Tibial nerve (tissue), 4 donors: ENCODE results near the gene CEP20. TPM values are rescaled to one million over a fixed set of nuclear protein-coding genes. Genes with fewer than 3 reads are reported as not detected.

Experiments used
- DNase-seq, 2 donors: peaks; one replicate each; pipeline ENCODE4 v3.0.0-alpha.2; 2019; ENCODE audit warnings: low spot score in 2 of 2
- H3K27ac ChIP-seq, 4 donors: fragments of 200-600 bp; sonication (generic) in 3 of 4; one replicate each; pipeline ENCODE4 v1.5.1; 2017 to 2019; ENCODE audit warnings: mild to moderate bottlenecking in 1 of 4
- H3K27me3 ChIP-seq, 2 donors: fragments of 200-600 bp; sonication (generic) in 1 of 2; one replicate each; pipeline versions ENCODE4 v1.5.1 to v1.6.0; 2017 to 2019
- H3K36me3 ChIP-seq, 3 donors: fragments of 200-600 bp; sonication (generic); one replicate each; pipeline ENCODE4 v1.5.1; 2018 to 2019
- H3K4me1 ChIP-seq, 4 donors: fragments of 200-600 bp; sonication (generic) in 3 of 4; one replicate each; pipeline ENCODE4 v1.5.1; 2017 to 2019
- H3K4me3 ChIP-seq, 4 donors: fragments of 200-600 bp; sonication (generic) in 3 of 4; one replicate each; pipeline ENCODE4 v1.5.1; 2017 to 2019; ENCODE audit warnings: mild to moderate bottlenecking in 1 of 4, moderate library complexity in 1 of 4
- H3K9me3 ChIP-seq, 4 donors: fragments of 200-600 bp; sonication (generic) in 3 of 4; one replicate each; pipeline ENCODE4 v1.5.1; 2017 to 2019
- CTCF ChIP-seq, 5 experiments: fragments of 200-600 bp in 3 of 5; fragments of 450-650 bp in 2 of 5; sonication (generic) in 3 of 5; IDR thresholded peaks; one replicate each; pipeline ENCODE4 v1.5.1; 2016 to 2019; ENCODE audit warnings: antibody characterized with exemption in 5 of 5, mild to moderate bottlenecking in 3 of 5, moderate library complexity in 2 of 5
- EP300 ChIP-seq, 2 donors: sonication (generic); formaldehyde crosslinking; IDR thresholded peaks; one replicate each; pipeline ENCODE4 v1.6.1; 2017; ENCODE audit warnings: antibody characterized with exemption in 2 of 2, mild to moderate bottlenecking in 1 of 2
- POLR2A ChIP-seq, 2 donors: fragments of 450-650 bp; IDR thresholded peaks; one replicate each; pipeline ENCODE4 v1.6.1; 2017; ENCODE audit warnings: antibody characterized with exemption in 2 of 2, mild to moderate bottlenecking in 2 of 2, moderate library complexity in 2 of 2
- WGBS, 2 donors: methylation state at CpG; one replicate each; pipeline ENCODE4 v1.1.5; 2018; 5-methylcytosine and 5-hydroxymethylcytosine counted together
- total RNA-seq, 4 donors: library from RNA; depleted of rRNA; stranded (reverse); fragments of >200 nt; gene quantifications; one replicate each; pipeline ENCODE4 v1.1.0, GENCODE V29; 2016

CEP20 gene
- total RNA-seq, 4 donors from 2014 or later: 23.7 to 42.0 (median 25.0) TPM

DNA sequence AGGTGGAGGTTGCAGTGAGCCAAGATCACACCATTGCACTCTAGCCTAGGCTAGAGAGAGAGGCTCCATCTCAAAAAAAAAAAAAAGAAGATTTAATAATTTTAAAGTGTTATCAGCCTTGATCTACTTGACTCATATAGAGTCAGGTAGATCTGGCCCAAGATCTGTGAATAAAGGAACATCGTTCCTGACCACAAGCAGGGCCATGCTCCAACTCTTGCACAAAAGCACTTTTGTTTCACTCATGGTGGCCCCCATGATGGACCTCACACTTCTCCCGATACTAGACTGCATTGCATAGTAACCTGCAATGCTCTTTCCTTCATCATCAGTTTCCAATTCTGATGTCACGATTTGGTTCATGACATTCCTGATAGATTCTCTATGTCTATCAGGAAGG is 26.4 kb downstream of the CEP20 start:
- DNase-seq: no peak
- Histone ChIP-seq H3K4me3 (no peak overlapping the region), H3K27me3 (peaks cover 0 to 19% of the 10 kb centered on the region in 2 donors), H3K9me3 (no peaks in the 10 kb centered on the region), H3K36me3 (peaks cover 0 to 16% (median under 1%) of the 10 kb centered on the region in 3 donors), H3K4me1 (peaks cover 0 to 15% (median 7%) of the 10 kb centered on the region in 4 donors), H3K27ac (no peak overlapping the region)
- 54 to 67% methylated on average over 3 of the region's 3 CpGs for WGBS, 2 donors
- TF ChIP-seq EP300 (IDR thresholded peaks at IDR 0.05): no peak
- no peak for TF ChIP-seq POLR2A (IDR thresholded peaks at IDR 0.05)
- TF ChIP-seq CTCF (IDR thresholded peaks at IDR 0.05): no peak

GRCh38 chr16:15858921-15859668 is 29.3 kb downstream of the CEP20 start:
- Histone ChIP-seq H3K27me3 (peaks cover 0 to 44% of the 10 kb centered on the region in 2 donors), H3K36me3 (no peaks in the 10 kb centered on the region), H3K4me1 (peaks cover 0 to 27% (median 5%) of the 10 kb centered on the region in 4 donors), H3K4me3 (no peak overlapping the region), H3K9me3 (no peaks in the 10 kb centered on the region), H3K27ac (no peak overlapping the region)
- TF ChIP-seq POLR2A (IDR thresholded peaks at IDR 0.05): no peak
- no peak for TF ChIP-seq EP300 (IDR thresholded peaks at IDR 0.05)
- 91 to 92% methylated on average over 12 of the region's 12 CpGs for WGBS, 2 donors
- DNase-seq: no peak

DNA sequence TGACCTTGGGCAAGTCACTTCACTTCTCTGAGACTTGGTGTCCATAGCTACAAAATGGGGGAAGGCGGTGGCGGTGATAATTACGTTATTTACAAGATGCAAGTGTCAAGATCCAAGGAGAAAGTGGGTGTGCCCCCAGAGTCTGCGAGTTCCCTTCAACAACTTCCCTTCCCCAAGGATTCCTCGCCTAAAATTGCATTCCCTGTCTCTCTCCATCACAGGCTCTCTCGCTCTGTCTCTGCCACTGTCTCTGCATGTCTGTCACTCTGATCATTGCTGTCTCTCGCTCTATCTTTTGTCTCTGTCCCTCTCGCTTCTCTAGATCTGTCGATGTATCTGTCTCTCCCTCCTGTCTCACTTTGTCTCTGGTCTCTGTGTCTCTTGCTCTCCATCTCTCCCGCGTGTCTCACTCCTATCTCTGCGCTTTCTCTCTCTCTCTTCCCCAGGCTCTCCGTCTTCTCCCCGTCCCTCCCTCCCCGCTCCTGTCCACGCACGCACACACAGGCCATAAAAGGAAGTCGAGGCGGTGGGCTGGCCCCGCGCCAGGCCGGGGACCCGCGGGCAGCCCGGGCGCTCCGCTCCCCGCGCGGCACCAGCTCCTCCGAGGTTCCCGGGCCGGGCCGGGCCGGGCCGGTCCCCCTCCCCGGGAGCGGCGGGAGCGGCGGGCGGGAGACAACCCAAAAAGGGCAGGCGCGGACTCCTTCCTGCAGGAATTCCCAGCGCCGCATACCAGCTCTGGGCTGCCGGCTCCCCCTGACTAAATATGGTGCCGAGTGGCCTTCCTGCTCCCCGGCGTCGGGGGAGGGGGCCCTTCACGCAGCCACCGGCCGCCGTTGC is 30.5 kb downstream of the CEP20 start:
- H3K4me1 ChIP-seq: peaks cover 0 to 27% (median 5%) of the 10 kb centered on the region in 4 donors
- 0 to 1% methylated on average over 22 to 52 of the region's 55 CpGs for WGBS, 2 donors
- peak in 1 of 2 donors; percentile 5 for DNase-seq

DNA sequence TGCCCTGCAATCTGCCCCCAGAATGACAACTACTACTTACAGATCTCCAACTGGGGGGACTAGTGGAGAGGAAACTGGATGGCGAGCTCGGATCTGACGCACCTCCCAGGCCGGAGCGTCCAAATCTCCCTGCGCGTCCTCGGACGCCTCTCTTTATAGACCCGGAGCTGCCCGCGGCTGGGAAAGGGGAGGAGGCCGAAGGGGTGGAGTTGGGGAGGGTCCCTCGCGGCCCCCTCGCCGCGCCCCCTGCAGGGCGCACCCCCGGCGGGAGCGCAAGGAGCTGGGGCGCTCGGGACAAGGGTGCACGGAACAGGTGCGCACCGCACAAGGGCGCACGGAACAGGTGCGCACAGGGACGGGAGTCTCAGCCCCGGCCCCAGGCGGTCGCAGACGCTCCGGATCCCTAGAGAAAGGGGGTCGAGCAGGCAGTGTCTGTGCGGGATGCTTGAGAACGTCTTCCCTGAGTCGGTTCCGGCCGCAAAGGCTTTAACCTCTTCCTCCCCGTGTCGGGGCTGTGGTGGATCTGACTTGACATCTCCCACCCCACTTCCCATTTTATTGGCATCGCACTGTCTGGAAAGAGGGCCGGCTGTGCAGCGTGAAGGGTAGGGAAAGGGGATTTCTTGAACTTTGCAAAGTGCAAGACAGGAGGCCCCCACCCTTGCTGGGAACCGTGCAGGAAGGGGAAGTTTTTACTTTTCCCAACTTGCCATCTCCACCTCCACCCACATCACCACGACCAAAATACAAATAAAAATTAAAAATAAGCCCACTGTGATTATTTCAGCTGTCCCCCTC is 31.3 kb downstream of the CEP20 start, which contains the start of gene MYH11:
MYH11 (minus strand) TSS at position 128 of the 798 bp plus-strand sequence. CDS start 18,776 bp downstream, outside the sequence.
- peak within 1 kb of the TSS in 2 of 4 donors; percentile 36 to 55 for H3K27ac ChIP-seq
- 0% methylated on average over 25 to 44 of the region's 49 CpGs for WGBS, 2 donors

More for the DNA sequence above, 30.5 kb downstream of the CEP20 start:
- H3K4me3 ChIP-seq: peak overlapping the region; percentile 19 to 45 (median 26)
- no peaks in the 10 kb centered on the region for H3K9me3 ChIP-seq
- peak overlapping the region in 1 of 4 donors; percentile 36 for H3K27ac ChIP-seq
- TF ChIP-seq CTCF (IDR thresholded peaks at IDR 0.05) (no peak), EP300 (IDR thresholded peaks at IDR 0.05) (no peak), POLR2A (IDR thresholded peaks at IDR 0.05) (no peak)
- no peaks in the 10 kb centered on the region for H3K36me3 ChIP-seq
- peaks cover 0 to 52% of the 10 kb centered on the region in 2 donors for H3K27me3 ChIP-seq

More for the DNA sequence above, 31.3 kb downstream of the CEP20 start, which contains the start of gene MYH11:
- DNase-seq: no peak
- Histone ChIP-seq H3K9me3 (no peaks in the 10 kb centered on the region), H3K4me1 (peaks cover 0 to 27% (median 5%) of the 10 kb centered on the region in 4 donors), H3K27me3 (peaks cover 0 to 52% of the 10 kb centered on the region in 2 donors), H3K36me3 (no peaks in the 10 kb centered on the region), H3K4me3 (peak within 1 kb of the TSS; percentile 19 to 45 (median 26))
- no peak for TF ChIP-seq CTCF (IDR thresholded peaks at IDR 0.05)
- TF ChIP-seq EP300 (IDR thresholded peaks at IDR 0.05): peak in 1 of 2 donors; percentile 24
